SU-DHL-6 (cell line): ENCODE results near the gene CALHM2.

ENCODE experiments used
- CTCF ChIP-seq: fragments of 200-600 bp; sonication (generic); IDR thresholded peaks from one replicate; pipeline ENCODE4 v1.5.1; 2017; ENCODE audit warnings: antibody characterized with exemption, mild to moderate bottlenecking, low read length, moderate library complexity; ENCODE audit not compliant: insufficient read depth, poor library complexity, severe bottlenecking
- EZH2phosphoT487 ChIP-seq: fragments of 200-600 bp; sonication (generic), shearing (Covaris generic); conservative IDR thresholded peaks from 2 replicates; pipeline ENCODE4 v1.6.1; 2018; ENCODE audit warnings: mild to moderate bottlenecking, antibody characterized with exemption, low read length, moderate library complexity, mixed read lengths

DNA sequence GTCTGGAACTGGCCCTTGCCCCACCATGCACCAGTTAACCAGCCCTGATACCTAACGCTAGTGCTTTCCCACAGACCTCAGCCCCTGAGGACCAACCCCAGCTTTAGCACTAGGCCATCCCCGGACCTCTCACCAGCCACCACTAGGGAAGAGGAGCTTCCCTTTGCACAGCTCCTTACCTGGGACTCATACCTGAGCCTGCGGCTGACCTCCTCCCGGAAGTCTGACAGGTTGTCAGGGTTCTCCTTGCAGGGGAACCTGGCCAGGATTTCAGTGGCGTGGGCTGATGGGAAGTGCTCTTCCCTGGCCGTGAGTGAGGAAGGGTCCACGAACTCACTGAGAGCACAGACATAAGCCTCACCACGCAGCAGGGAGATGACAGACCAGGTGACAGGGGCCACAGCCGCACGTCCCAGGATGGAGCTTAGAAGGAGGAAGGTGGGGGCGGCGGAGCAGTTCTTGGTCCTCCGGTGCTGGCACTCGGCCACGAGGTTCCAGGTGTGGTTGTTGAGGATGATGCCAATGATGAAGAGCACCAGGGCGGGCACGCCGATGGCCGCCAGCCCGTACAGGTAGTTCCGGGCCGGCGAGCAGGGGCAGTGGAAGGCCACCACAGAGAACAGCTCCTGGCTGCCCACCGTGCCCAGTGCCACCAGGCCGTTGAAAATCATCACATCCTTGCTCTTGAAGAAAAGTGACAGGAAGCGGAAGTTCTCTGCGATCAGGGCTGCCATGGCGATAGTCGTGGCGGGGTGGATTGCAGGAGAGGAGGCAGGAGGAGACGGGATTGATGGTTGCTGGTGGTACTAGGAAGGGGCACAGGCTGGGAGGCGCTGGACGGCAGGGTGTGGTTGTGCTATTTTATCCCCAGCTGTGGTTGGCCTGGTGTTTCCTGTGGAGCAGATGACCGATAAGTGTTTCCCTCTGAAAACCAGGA is 2.7 kb downstream of the CALHM2 start:
- no peak for TF ChIP-seq CTCF
- TF ChIP-seq EZH2phosphoT487, result no peak
